Skeletal muscle satellite cell (primary cell): ENCODE data around the gene TMEM50B.

Experiments
- H3K27me3 ChIP-seq: 2 replicates; pipeline ENCODE4 v1.7.0; 2013; ENCODE audit warnings: low read length; ENCODE audit not compliant: control insufficient read depth, insufficient read depth
- H3K36me3 ChIP-seq: 2 replicates; pipeline ENCODE4 v1.7.0; 2013; ENCODE audit warnings: mild to moderate bottlenecking, control low read depth, low read length; ENCODE audit not compliant: insufficient read depth
- H3K4me1 ChIP-seq: 2 replicates; pipeline ENCODE4 v1.7.0; 2013; ENCODE audit warnings: low read length; ENCODE audit not compliant: control insufficient read depth, insufficient read depth
- H3K4me2 ChIP-seq: 2 replicates; pipeline ENCODE4 v1.7.0; 2013; ENCODE audit warnings: mild to moderate bottlenecking, low read length
- H3K4me3 ChIP-seq: 2 replicates; pipeline ENCODE4 v1.7.0; 2013; ENCODE audit warnings: low read length
- H3K9ac ChIP-seq: 2 replicates; pipeline ENCODE4 v1.7.0; 2013; ENCODE audit warnings: mild to moderate bottlenecking, low read depth, low read length, moderate library complexity
- H3K9me3 ChIP-seq: replicated peaks from 2 replicates; pipeline ENCODE4 v1.7.0; 2013; ENCODE audit warnings: mild to moderate bottlenecking, control low read depth, low read length

Gene TMEM50B

GRCh38 chr21:33443194-33443593 lies 36.6 kb downstream of the TMEM50B start:
- H3K4me2 ChIP-seq, result no peak overlapping the region
- H3K36me3 ChIP-seq, result peaks cover 5% of the 10 kb centered on the region
- no peak overlapping the region for H3K4me3 ChIP-seq
- H3K4me1 ChIP-seq, result peaks cover 12% of the 10 kb centered on the region
- H3K9me3 ChIP-seq, result no peaks in the 10 kb centered on the region
- no peaks in the 10 kb centered on the region for H3K27me3 ChIP-seq
- H3K9ac ChIP-seq, result no peak overlapping the region

- H3K27me3 ChIP-seq, result no peaks in the 10 kb centered on the region
- no peak overlapping the region for H3K9ac ChIP-seq
- H3K4me2 ChIP-seq, result peak overlapping the region; percentile 5
- H3K4me1 ChIP-seq, result peaks cover 12% of the 10 kb centered on the region
- no peaks in the 10 kb centered on the region for H3K9me3 ChIP-seq
- peaks cover 15% of the 10 kb centered on the region for H3K36me3 ChIP-seq
- H3K4me3 ChIP-seq, result no peak overlapping the region
Measured at GRCh38 chr21:33441489-33442477, 38.0 kb downstream of the TMEM50B start.

- Histone ChIP-seq H3K9me3 (no peaks in the 10 kb centered on the region), H3K4me2 (no peak overlapping the region), H3K36me3 (peaks cover 37% of the 10 kb centered on the region), H3K4me1 (peaks cover 27% of the 10 kb centered on the region), H3K27me3 (no peaks in the 10 kb centered on the region), H3K9ac (no peak overlapping the region), H3K4me3 (no peak overlapping the region)
Measured at GRCh38 chr21:33437140-33437539, 42.6 kb downstream of the TMEM50B start.

GRCh38 chr21:33434770-33435360 lies 44.9 kb downstream of the TMEM50B start:
- H3K4me2 ChIP-seq, result peak overlapping the region; percentile 30
- no peak overlapping the region for H3K4me3 ChIP-seq
- H3K4me1 ChIP-seq, result peaks cover 18% of the 10 kb centered on the region
- no peaks in the 10 kb centered on the region for H3K9me3 ChIP-seq
- peak overlapping the region; percentile 27 for H3K9ac ChIP-seq
- H3K27me3 ChIP-seq, result no peaks in the 10 kb centered on the region
- peaks cover 51% of the 10 kb centered on the region for H3K36me3 ChIP-seq

- H3K27me3 ChIP-seq, result no peaks in the 10 kb centered on the region
- H3K9me3 ChIP-seq, result no peaks in the 10 kb centered on the region
- peaks cover 29% of the 10 kb centered on the region for H3K4me1 ChIP-seq
- no peak overlapping the region for H3K4me3 ChIP-seq
- no peak overlapping the region for H3K9ac ChIP-seq
- H3K4me2 ChIP-seq, result no peak overlapping the region
- H3K36me3 ChIP-seq, result peaks cover 59% of the 10 kb centered on the region
Measured at GRCh38 chr21:33433425-33434114, 46.2 kb downstream of the TMEM50B start.

GRCh38 chr21:33433001-33433400 lies 46.8 kb downstream of the TMEM50B start:
- no peak overlapping the region for H3K9ac ChIP-seq
- no peaks in the 10 kb centered on the region for H3K27me3 ChIP-seq
- peaks cover 62% of the 10 kb centered on the region for H3K36me3 ChIP-seq

GRCh38 chr21:33432496-33432895 lies 47.3 kb downstream of the TMEM50B start:
- no peak overlapping the region for H3K9ac ChIP-seq
- H3K36me3 ChIP-seq, result peaks cover 62% of the 10 kb centered on the region
- peaks cover 32% of the 10 kb centered on the region for H3K4me1 ChIP-seq
- no peak overlapping the region for H3K4me3 ChIP-seq
- no peak overlapping the region for H3K4me2 ChIP-seq
- no peaks in the 10 kb centered on the region for H3K9me3 ChIP-seq
- H3K27me3 ChIP-seq, result no peaks in the 10 kb centered on the region

More at GRCh38 chr21:33433001-33433400, 46.8 kb downstream of the TMEM50B start:
- no peaks in the 10 kb centered on the region for H3K9me3 ChIP-seq
- peaks cover 32% of the 10 kb centered on the region for H3K4me1 ChIP-seq
- no peak overlapping the region for H3K4me2 ChIP-seq
- no peak overlapping the region for H3K4me3 ChIP-seq

GRCh38 chr21:33430858-33431257 lies 48.9 kb downstream of the TMEM50B start:
- Histone ChIP-seq H3K4me3 (no peak overlapping the region), H3K36me3 (peaks cover 61% of the 10 kb centered on the region), H3K27me3 (no peaks in the 10 kb centered on the region), H3K9me3 (no peaks in the 10 kb centered on the region), H3K4me2 (no peak overlapping the region), H3K4me1 (peaks cover 32% of the 10 kb centered on the region), H3K9ac (no peak overlapping the region)

GRCh38 chr21:33428669-33429068 lies 51.1 kb downstream of the TMEM50B start:
- H3K4me2 ChIP-seq, result no peak overlapping the region
- H3K27me3 ChIP-seq, result no peaks in the 10 kb centered on the region
- H3K36me3 ChIP-seq, result peaks cover 74% of the 10 kb centered on the region
- no peak overlapping the region for H3K4me3 ChIP-seq
- peaks cover 14% of the 10 kb centered on the region for H3K4me1 ChIP-seq
- H3K9me3 ChIP-seq, result no peaks in the 10 kb centered on the region
- no peak overlapping the region for H3K9ac ChIP-seq

GRCh38 chr21:33427051-33427450 lies 52.7 kb downstream of the TMEM50B start:
- no peak overlapping the region for H3K4me2 ChIP-seq
- peaks cover 64% of the 10 kb centered on the region for H3K36me3 ChIP-seq
- no peaks in the 10 kb centered on the region for H3K27me3 ChIP-seq

GRCh38 chr21:33425825-33426224 lies 53.9 kb downstream of the TMEM50B start:
- H3K9me3 ChIP-seq, result no peaks in the 10 kb centered on the region
- H3K9ac ChIP-seq, result no peak overlapping the region
- peaks cover 62% of the 10 kb centered on the region for H3K36me3 ChIP-seq
- no peaks in the 10 kb centered on the region for H3K27me3 ChIP-seq
- H3K4me3 ChIP-seq, result no peak overlapping the region
- H3K4me1 ChIP-seq, result peaks cover 14% of the 10 kb centered on the region
- no peak overlapping the region for H3K4me2 ChIP-seq

More at GRCh38 chr21:33427051-33427450, 52.7 kb downstream of the TMEM50B start:
- peaks cover 14% of the 10 kb centered on the region for H3K4me1 ChIP-seq
- H3K9me3 ChIP-seq, result no peaks in the 10 kb centered on the region
- H3K4me3 ChIP-seq, result no peak overlapping the region
- H3K9ac ChIP-seq, result no peak overlapping the region
